Liver (tissue), 9 donors: ENCODE data around the gene ZDHHC20. TPM values are rescaled to one million over a fixed set of nuclear protein-coding genes. Genes with fewer than 3 reads are reported as not detected.
A peak's percentile ranks its signal among the peaks of the same experiment; 100 is the strongest.

Experiments
- DNase-seq: peaks from one replicate; pipeline ENCODE4 v3.0.0-alpha.2; 2017; ENCODE audit warnings: low spot score
- H3K27ac ChIP-seq, 2 donors: one replicate each; pipeline ENCODE4 v1.7.0; 2013; ENCODE audit warnings: inconsistent platforms in 2 of 2, low read length in 2 of 2, control low read depth in 1 of 2, low read depth in 1 of 2, mild to moderate bottlenecking in 1 of 2
- H3K27me3 ChIP-seq, 4 donors: one replicate each; pipeline versions ENCODE4 v1.6.1 to v1.7.0; 2013; ENCODE audit warnings: low read length in 3 of 4, inconsistent platforms in 1 of 4, mild to moderate bottlenecking in 1 of 4, moderate library complexity in 1 of 4; ENCODE audit not compliant: control insufficient read depth in 4 of 4, insufficient read depth in 4 of 4
- H3K36me3 ChIP-seq, 4 donors: one replicate each; pipeline versions ENCODE4 v1.6.1 to v1.7.0; 2013; ENCODE audit warnings: low read length in 3 of 4, mild to moderate bottlenecking in 3 of 4, low read depth in 1 of 4, moderate library complexity in 1 of 4; ENCODE audit not compliant: control insufficient read depth in 4 of 4, insufficient read depth in 3 of 4
- H3K4me1 ChIP-seq, 4 donors: one replicate each; pipeline versions ENCODE4 v1.6.1 to v1.7.0; 2013; ENCODE audit warnings: low read length in 3 of 4, mild to moderate bottlenecking in 3 of 4, moderate library complexity in 1 of 4; ENCODE audit not compliant: control insufficient read depth in 4 of 4, insufficient read depth in 4 of 4
- H3K4me3 ChIP-seq, 3 donors: one replicate each; pipeline versions ENCODE4 v1.6.1 to v1.7.0; 2013; ENCODE audit warnings: low read length in 3 of 3, control low read depth in 1 of 3, low read depth in 1 of 3, mild to moderate bottlenecking in 1 of 3
- H3K9ac ChIP-seq, 2 donors: one replicate each; pipeline ENCODE4 v1.7.0; 2013; ENCODE audit warnings: low read length in 2 of 2, mild to moderate bottlenecking in 2 of 2, moderate library complexity in 2 of 2, control low read depth in 1 of 2, low read depth in 1 of 2
- H3K9me3 ChIP-seq, 4 donors: one replicate each; pipeline versions ENCODE4 v1.6.1 to v1.7.0; 2013; ENCODE audit warnings: low read length in 3 of 4; ENCODE audit not compliant: control insufficient read depth in 4 of 4
- EGR1 ChIP-seq, 2 donors: IDR thresholded peaks; 2 replicates each; pipeline ENCODE4 v1.6.1; 2016 to 2018; ENCODE audit warnings: antibody characterized with exemption in 2 of 2, low read depth in 2 of 2
- FOXA2 ChIP-seq: IDR thresholded peaks from 2 replicates; pipeline ENCODE4 v1.6.1; 2016; ENCODE audit warnings: antibody characterized with exemption
- GABPA ChIP-seq, 2 donors: IDR thresholded peaks in 1 of 2; conservative IDR thresholded peaks in 1 of 2; 2 replicates each; pipeline ENCODE4 v1.6.1; 2016; ENCODE audit warnings: antibody characterized with exemption in 2 of 2, mild to moderate bottlenecking in 1 of 2, moderate library complexity in 1 of 2
- HNF4G ChIP-seq: IDR thresholded peaks from 2 replicates; pipeline ENCODE4 v1.6.1; 2016; ENCODE audit warnings: antibody characterized with exemption
- JUND ChIP-seq, 2 donors: IDR thresholded peaks; 2 replicates each; pipeline ENCODE4 v1.6.1; 2016; ENCODE audit warnings: antibody characterized with exemption in 2 of 2
- RAD21 ChIP-seq, 2 donors: IDR thresholded peaks; 2 replicates each; pipeline ENCODE4 v1.6.1; 2016; ENCODE audit warnings: antibody characterized with exemption in 2 of 2, mild to moderate bottlenecking in 2 of 2
- RXRA ChIP-seq, 2 donors: IDR thresholded peaks; 2 replicates each; pipeline ENCODE4 v1.6.1; 2017 to 2018; ENCODE audit warnings: antibody characterized with exemption in 2 of 2, mild to moderate bottlenecking in 1 of 2
- SP1 ChIP-seq: IDR thresholded peaks from 2 replicates; pipeline ENCODE4 v1.6.1; 2018; ENCODE audit warnings: antibody characterized with exemption, mild to moderate bottlenecking
- YY1 ChIP-seq: IDR thresholded peaks from 2 replicates; pipeline ENCODE4 v1.6.1; 2016; ENCODE audit warnings: antibody characterized with exemption, mild to moderate bottlenecking
- WGBS: extraction: QIAGEN DNeasy Blood & Tissue Kit; methylation state at CpG from one replicate; pipeline ENCODE4 v1.1.7; 2013; 5-methylcytosine and 5-hydroxymethylcytosine counted together
- polyA plus RNA-seq, 2 donors: library from polyadenylated mRNA; stranded (reverse) in 1 of 2; unstranded in 1 of 2; fragments of 200-250 nt in 1 of 2; fragments of >200 nt in 1 of 2; fragmentation: Nextera tagmentation in 1 of 2; extraction: Ambion mirVana in 1 of 2; gene quantifications; one replicate each; pipeline versions ENCODE4 v1.2.1 to v1.2.3, GENCODE V29; 2013 to 2015
- total RNA-seq, 2 donors: library from RNA; depleted of rRNA; stranded (reverse); fragments of >200 nt; gene quantifications; one replicate each; pipeline ENCODE4 v1.2.3, GENCODE V29; 2014
- TF ChIP-seq, protein P1 (sequence below): IDR thresholded peaks from 2 replicates; pipeline ENCODE4 v1.6.1; 2016; ENCODE audit warnings: antibody characterized with exemption
- TF ChIP-seq, protein P2 (sequence below): fragments of 150-350 bp; IDR thresholded peaks from 2 replicates; pipeline ENCODE4 v1.5.1; 2017; ENCODE audit warnings: improper control_type of control experiment, low read depth, low read length; ENCODE audit not compliant: missing input control
- TF ChIP-seq, protein P3 (sequence below): IDR thresholded peaks from 2 replicates; pipeline ENCODE4 v1.6.1; 2016; ENCODE audit warnings: antibody characterized with exemption
- TF ChIP-seq, protein P4 (sequence below): IDR thresholded peaks from 2 replicates; pipeline ENCODE4 v1.6.1; 2016; ENCODE audit warnings: antibody characterized with exemption, mild to moderate bottlenecking
- donor health status: healthy.
- donor health status: healthy.
- donor health status: healthy.
- donor health status: healthy.
- donor health status: healthy.

The ZDHHC20 gene
- total and polyA plus RNA-seq, 4 donors = 7.7 to 55.4 (median 18.6) TPM

DNA sequence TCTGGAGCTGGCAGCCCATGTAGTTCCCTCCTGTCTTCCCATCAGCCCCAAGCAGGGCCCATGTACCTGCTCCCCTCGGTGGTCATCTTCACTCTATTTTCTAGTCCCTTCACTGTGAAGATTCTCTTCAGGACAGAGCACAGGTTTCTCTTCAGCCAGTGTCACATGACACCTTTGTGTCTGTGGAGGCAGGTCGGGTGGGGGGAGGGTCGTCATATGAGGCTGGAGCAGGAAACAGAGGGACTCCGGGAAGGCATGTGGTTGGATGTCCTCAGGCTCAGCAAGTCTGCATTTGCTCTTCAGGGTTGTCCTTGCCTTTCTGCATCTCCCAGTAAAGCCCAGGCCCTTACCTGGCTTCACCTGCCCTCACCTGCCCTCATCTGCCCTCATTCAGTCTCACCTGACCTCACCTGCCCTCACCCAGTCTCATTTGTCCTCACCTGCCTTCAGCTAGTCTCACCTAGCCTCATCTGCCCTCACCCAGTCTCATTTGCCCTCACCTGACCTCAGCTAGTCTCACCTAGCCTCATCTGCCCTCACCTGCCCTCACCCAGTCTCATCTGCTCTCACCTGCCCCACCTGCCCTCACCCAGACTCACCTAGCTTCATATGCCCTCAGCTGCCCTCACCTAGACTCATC lies 120.3 kb downstream of the ZDHHC20 start (continued):
- TF ChIP-seq JUND (IDR thresholded peaks at IDR 0.05) = no peak

DNA sequence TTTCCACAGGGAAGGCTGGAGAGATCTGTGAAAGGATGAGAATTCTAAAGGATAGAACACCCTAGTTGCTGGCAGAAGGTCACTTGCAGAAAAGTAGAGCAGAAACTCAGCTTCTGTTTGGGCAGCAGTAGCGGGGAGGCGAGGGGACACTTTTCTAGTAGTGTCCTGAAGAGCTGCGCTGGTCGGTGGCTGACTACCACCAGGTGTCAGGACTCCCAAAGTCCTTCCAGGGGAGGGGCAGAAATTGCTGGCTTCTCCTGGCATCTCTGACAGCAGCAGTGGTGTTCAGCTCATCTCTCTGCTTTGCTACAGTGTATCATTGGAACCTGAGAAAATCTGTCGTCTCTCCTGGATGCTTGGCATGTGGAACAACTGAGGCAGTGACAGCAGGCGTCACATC lies 120.9 kb downstream of the ZDHHC20 start:
- no peak for DNase-seq
- 86% methylated on average over 6 of the region's 6 CpGs for WGBS
- Histone ChIP-seq H3K9me3 (peaks cover 0 to 3% (median 0%) of the 10 kb centered on the region in 4 donors), H3K4me1 (no peaks in the 10 kb centered on the region), H3K4me3 (no peak overlapping the region), H3K27ac (no peak overlapping the region), H3K27me3 (no peaks in the 10 kb centered on the region), H3K36me3 (no peaks in the 10 kb centered on the region), H3K9ac (no peak overlapping the region)
- TF ChIP-seq GABPA (IDR thresholded peaks at IDR 0.05 in 1 of 2, conservative IDR thresholded peaks at IDR 0.05 in 1 of 2) = no peak
- no peak for TF ChIP-seq YY1
- TF ChIP-seq RAD21 (IDR thresholded peaks at IDR 0.05) = peak in 1 of 2 donors; percentile 27
- no peak for TF ChIP-seq HNF4G
- TF ChIP-seq, protein P1, sequence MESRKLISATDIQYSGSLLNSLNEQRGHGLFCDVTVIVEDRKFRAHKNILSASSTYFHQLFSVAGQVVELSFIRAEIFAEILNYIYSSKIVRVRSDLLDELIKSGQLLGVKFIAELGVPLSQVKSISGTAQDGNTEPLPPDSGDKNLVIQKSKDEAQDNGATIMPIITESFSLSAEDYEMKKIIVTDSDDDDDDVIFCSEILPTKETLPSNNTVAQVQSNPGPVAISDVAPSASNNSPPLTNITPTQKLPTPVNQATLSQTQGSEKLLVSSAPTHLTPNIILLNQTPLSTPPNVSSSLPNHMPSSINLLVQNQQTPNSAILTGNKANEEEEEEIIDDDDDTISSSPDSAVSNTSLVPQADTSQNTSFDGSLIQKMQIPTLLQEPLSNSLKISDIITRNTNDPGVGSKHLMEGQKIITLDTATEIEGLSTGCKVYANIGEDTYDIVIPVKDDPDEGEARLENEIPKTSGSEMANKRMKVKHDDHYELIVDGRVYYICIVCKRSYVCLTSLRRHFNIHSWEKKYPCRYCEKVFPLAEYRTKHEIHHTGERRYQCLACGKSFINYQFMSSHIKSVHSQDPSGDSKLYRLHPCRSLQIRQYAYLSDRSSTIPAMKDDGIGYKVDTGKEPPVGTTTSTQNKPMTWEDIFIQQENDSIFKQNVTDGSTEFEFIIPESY = no peak
- TF ChIP-seq RXRA (IDR thresholded peaks at IDR 0.05) = no peak

DNA sequence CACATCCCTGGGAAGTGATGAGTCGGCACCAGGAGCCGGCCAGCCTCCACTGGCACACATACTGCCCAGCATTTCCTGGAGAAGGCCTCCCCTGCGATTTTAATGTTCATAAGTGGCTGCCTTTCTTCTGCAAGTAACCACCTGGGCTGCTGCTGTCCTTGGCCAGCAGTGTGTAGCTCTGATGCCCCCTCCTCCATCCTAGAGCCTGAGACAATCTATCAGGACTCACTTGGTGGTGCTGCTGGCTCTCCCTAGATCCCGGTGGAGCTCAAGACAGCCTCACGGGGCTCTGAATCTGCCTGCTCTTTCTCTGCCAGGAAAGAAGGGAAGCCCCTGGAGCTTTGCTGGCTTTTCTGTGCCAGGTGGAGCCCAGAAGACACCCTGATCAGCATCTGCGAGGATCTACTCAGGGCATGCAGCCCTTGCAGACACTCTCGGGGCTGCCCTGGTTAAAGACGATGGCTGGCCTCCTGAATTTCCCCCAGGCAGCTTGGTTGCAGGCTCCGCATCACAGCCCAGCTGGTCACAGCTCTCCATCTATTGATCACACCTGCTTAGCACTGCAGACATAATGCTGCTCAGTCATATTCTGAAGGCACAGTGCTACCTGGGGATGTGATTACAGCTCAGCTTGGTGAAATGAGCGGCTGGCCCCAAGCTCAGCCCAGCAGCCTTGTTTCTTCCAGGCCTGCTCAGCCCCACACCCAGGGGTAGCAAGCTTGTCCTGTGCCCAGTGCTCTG lies 122.3 kb downstream of the ZDHHC20 start:
- Histone ChIP-seq H3K4me1 (no peaks in the 10 kb centered on the region), H3K36me3 (no peaks in the 10 kb centered on the region), H3K27me3 (no peaks in the 10 kb centered on the region), H3K4me3 (no peak overlapping the region), H3K27ac (no peak overlapping the region), H3K9ac (no peak overlapping the region), H3K9me3 (peaks cover 0 to 3% (median 0%) of the 10 kb centered on the region in 4 donors)
- no peak for DNase-seq
- TF ChIP-seq GABPA (IDR thresholded peaks at IDR 0.05 in 1 of 2, conservative IDR thresholded peaks at IDR 0.05 in 1 of 2) (no peak), EGR1 (IDR thresholded peaks at IDR 0.05; ENCODE audit: low read depth in 2 of 2) (no peak), SP1 (no peak), FOXA2 (no peak), JUND (IDR thresholded peaks at IDR 0.05) (no peak), RXRA (IDR thresholded peaks at IDR 0.05) (no peak), RAD21 (IDR thresholded peaks at IDR 0.05) (no peak), YY1 (no peak)
- TF ChIP-seq, protein P2, sequence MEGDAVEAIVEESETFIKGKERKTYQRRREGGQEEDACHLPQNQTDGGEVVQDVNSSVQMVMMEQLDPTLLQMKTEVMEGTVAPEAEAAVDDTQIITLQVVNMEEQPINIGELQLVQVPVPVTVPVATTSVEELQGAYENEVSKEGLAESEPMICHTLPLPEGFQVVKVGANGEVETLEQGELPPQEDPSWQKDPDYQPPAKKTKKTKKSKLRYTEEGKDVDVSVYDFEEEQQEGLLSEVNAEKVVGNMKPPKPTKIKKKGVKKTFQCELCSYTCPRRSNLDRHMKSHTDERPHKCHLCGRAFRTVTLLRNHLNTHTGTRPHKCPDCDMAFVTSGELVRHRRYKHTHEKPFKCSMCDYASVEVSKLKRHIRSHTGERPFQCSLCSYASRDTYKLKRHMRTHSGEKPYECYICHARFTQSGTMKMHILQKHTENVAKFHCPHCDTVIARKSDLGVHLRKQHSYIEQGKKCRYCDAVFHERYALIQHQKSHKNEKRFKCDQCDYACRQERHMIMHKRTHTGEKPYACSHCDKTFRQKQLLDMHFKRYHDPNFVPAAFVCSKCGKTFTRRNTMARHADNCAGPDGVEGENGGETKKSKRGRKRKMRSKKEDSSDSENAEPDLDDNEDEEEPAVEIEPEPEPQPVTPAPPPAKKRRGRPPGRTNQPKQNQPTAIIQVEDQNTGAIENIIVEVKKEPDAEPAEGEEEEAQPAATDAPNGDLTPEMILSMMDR = no peak
- TF ChIP-seq, protein P3, sequence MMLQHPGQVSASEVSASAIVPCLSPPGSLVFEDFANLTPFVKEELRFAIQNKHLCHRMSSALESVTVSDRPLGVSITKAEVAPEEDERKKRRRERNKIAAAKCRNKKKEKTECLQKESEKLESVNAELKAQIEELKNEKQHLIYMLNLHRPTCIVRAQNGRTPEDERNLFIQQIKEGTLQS = no peak
- TF ChIP-seq, protein P4, sequence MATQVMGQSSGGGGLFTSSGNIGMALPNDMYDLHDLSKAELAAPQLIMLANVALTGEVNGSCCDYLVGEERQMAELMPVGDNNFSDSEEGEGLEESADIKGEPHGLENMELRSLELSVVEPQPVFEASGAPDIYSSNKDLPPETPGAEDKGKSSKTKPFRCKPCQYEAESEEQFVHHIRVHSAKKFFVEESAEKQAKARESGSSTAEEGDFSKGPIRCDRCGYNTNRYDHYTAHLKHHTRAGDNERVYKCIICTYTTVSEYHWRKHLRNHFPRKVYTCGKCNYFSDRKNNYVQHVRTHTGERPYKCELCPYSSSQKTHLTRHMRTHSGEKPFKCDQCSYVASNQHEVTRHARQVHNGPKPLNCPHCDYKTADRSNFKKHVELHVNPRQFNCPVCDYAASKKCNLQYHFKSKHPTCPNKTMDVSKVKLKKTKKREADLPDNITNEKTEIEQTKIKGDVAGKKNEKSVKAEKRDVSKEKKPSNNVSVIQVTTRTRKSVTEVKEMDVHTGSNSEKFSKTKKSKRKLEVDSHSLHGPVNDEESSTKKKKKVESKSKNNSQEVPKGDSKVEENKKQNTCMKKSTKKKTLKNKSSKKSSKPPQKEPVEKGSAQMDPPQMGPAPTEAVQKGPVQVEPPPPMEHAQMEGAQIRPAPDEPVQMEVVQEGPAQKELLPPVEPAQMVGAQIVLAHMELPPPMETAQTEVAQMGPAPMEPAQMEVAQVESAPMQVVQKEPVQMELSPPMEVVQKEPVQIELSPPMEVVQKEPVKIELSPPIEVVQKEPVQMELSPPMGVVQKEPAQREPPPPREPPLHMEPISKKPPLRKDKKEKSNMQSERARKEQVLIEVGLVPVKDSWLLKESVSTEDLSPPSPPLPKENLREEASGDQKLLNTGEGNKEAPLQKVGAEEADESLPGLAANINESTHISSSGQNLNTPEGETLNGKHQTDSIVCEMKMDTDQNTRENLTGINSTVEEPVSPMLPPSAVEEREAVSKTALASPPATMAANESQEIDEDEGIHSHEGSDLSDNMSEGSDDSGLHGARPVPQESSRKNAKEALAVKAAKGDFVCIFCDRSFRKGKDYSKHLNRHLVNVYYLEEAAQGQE = no peak
- TF ChIP-seq, protein P1 = no peak
- WGBS = 81% methylated on average over 10 of the region's 10 CpGs
